NCI-H1417 treated with DMSO at 0.1 percent for 48 hours (cell line): ENCODE results near the gene BNIPL.
A peak's percentile ranks its signal among the peaks of the same experiment; 100 is the strongest.

Source experiments
- DNase-seq: peaks from one replicate; lab custom pipeline; 2025; lab: John Stamatoyannopoulos, UW

Gene BNIPL

GRCh38 chr1:151036356-151036755 is at the start of gene BNIPL:
BNIPL (plus strand) TSS chr1:151036586; CDS start chr1:151036726, 140 bp downstream.
- no peak for DNase-seq

- DNase-seq, result peak; percentile 19
These were observed 48.5 kb upstream of the BNIPL start for GRCh38 chr1:150987924-150988323.

- DNase-seq, result no peak
These were observed 43.8 kb upstream of the BNIPL start for GRCh38 chr1:150992626-150993025.

GRCh38 chr1:150994248-150994647 is 42.1 kb upstream of the BNIPL start:
- DNase-seq, result no peak

- DNase-seq, result no peak
These were observed 40.9 kb upstream of the BNIPL start for GRCh38 chr1:150995460-150995859.

- DNase-seq, result no peak
These were observed 40.5 kb upstream of the BNIPL start for GRCh38 chr1:150995896-150996295.

GRCh38 chr1:150997126-150997872 is 39.1 kb upstream of the BNIPL start:
- DNase-seq, result no peak

- DNase-seq, result no peak
These were observed 38.4 kb upstream of the BNIPL start for GRCh38 chr1:150997949-150998348.

GRCh38 chr1:150999051-150999674 is 37.2 kb upstream of the BNIPL start:
- no peak for DNase-seq

GRCh38 chr1:150999926-151000325 is 36.5 kb upstream of the BNIPL start:
- DNase-seq, result no peak

- no peak for DNase-seq
These were observed 36.0 kb upstream of the BNIPL start for GRCh38 chr1:151000408-151000807.

GRCh38 chr1:151001602-151002001 is 34.8 kb upstream of the BNIPL start:
- no peak for DNase-seq

GRCh38 chr1:151002051-151002450 is 34.3 kb upstream of the BNIPL start:
- DNase-seq, result no peak

- no peak for DNase-seq
These were observed 33.8 kb upstream of the BNIPL start for GRCh38 chr1:151002611-151003010.

GRCh38 chr1:151003180-151003579 is 33.2 kb upstream of the BNIPL start:
- no peak for DNase-seq

GRCh38 chr1:151005729-151006319 is 30.6 kb upstream of the BNIPL start:
- DNase-seq, result no peak

GRCh38 chr1:151006327-151007052 is 29.9 kb upstream of the BNIPL start, which contains the start of gene MINDY1:
MINDY1 (minus strand) TSS chr1:151006902; CDS start chr1:151002617, 4,285 bp downstream.
- DNase-seq, result peak; percentile 40

GRCh38 chr1:151007853-151008243 is 28.5 kb upstream of the BNIPL start:
- no peak for DNase-seq

- peak; percentile 49 for DNase-seq
These were observed 27.9 kb upstream of the BNIPL start, which contains the start of gene PRUNE1 for GRCh38 chr1:151008244-151009205. PRUNE1 (plus strand) TSS chr1:151008449; CDS start chr1:151008633, 184 bp downstream.

GRCh38 chr1:151009206-151009587 is 27.2 kb upstream of the BNIPL start:
- no peak for DNase-seq

GRCh38 chr1:151009674-151010345 is 26.6 kb upstream of the BNIPL start:
- no peak for DNase-seq
